H1 (cell line): ENCODE data around the gene STIMATE. TPM values are rescaled to one million over a fixed set of nuclear protein-coding genes. Genes with fewer than 3 reads are reported as not detected.

ENCODE experiments used
- CTCF ChIA-PET: fragments of 300-600 bp; sonication (Branson Sonifier 250); formaldehyde crosslinking; loops from one replicate; lab custom pipeline; 2021; ENCODE audit not compliant: partially characterized antibody; lab: Charles Lee
- POLR2A ChIA-PET: fragments of 300-600 bp; sonication (Branson Sonifier 250); formaldehyde crosslinking; loops from one replicate; lab custom pipeline; 2021; ENCODE audit warnings: inconsistent platforms; ENCODE audit not compliant: partially characterized antibody; lab: Charles Lee
- DNase-seq, 2 experiments: peaks; one replicate each; pipeline versions ENCODE4 v3.0.0 to v3.0.0-alpha.2; 2010 to 2022; ENCODE audit warnings: low spot score in 2 of 2, low read depth in 1 of 2, mixed read lengths in 1 of 2
- FAIRE-seq: peaks from 2 replicates; lab custom pipeline; 2011; peaks lifted over from hg19 to GRCh38; lab: Jason Lieb, UNC
- H2AFZ ChIP-seq: 2 replicates; pipeline ENCODE4 v1.8.1; 2012; ENCODE audit warnings: low read length, inconsistent platforms
- H2AK5ac ChIP-seq: 2 replicates; pipeline ENCODE4 v1.6.1; 2013; ENCODE audit warnings: low read depth, low read length
- H2BK120ac ChIP-seq: replicated peaks from 2 replicates; pipeline ENCODE3; 2013; ENCODE audit warnings: low read depth, low read length, inconsistent platforms
- H2BK12ac ChIP-seq: 2 replicates; pipeline ENCODE4 v1.6.1; 2013; ENCODE audit warnings: low read depth, low read length
- H2BK15ac ChIP-seq: 2 replicates; pipeline ENCODE4 v1.6.1; 2013; ENCODE audit warnings: low read length
- H2BK20ac ChIP-seq: 2 replicates; pipeline ENCODE4 v1.6.1; 2013; ENCODE audit warnings: low read length
- H2BK5ac ChIP-seq: 2 replicates; pipeline ENCODE4 v1.6.1; 2013; ENCODE audit warnings: low read depth, low read length
- H3K14ac ChIP-seq: 2 replicates; pipeline ENCODE4 v1.6.1; 2013; ENCODE audit warnings: inconsistent platforms; ENCODE audit not compliant: insufficient read length
- H3K18ac ChIP-seq: 2 replicates; pipeline ENCODE4 v1.6.1; 2013; ENCODE audit warnings: low read length; ENCODE audit errors: extremely low read depth
- H3K23ac ChIP-seq: 2 replicates; pipeline ENCODE4 v1.6.1; 2013; ENCODE audit warnings: inconsistent platforms; ENCODE audit not compliant: insufficient read length
- H3K23me2 ChIP-seq: 2 replicates; pipeline ENCODE4 v1.6.1; 2013; ENCODE audit warnings: low read depth, low read length
- H3K27ac ChIP-seq: 2 replicates; pipeline ENCODE4 v1.6.1; 2011; ENCODE audit warnings: low read depth, low read length, inconsistent platforms
- H3K27me3 ChIP-seq, 4 experiments: replicated peaks in 1 of 4; 1 replicate in 1 of 4; 2 replicates in 3 of 4; pipeline versions ENCODE4 v1.6.1 to v1.8.1; 2011 to 2013; ENCODE audit warnings: low read length in 3 of 4, mild to moderate bottlenecking in 3 of 4, inconsistent platforms in 2 of 4, mixed read lengths in 2 of 4, moderate library complexity in 1 of 4; ENCODE audit not compliant: control insufficient read depth in 3 of 4, insufficient read depth in 3 of 4; ENCODE audit errors: extremely low read depth in 1 of 4
- H3K36me3 ChIP-seq, 4 experiments: 2 replicates each; pipeline versions ENCODE4 v1.6.1 to v1.8.1; 2011 to 2013; ENCODE audit warnings: mild to moderate bottlenecking in 4 of 4, low read length in 3 of 4, moderate library complexity in 2 of 4, control low read depth in 1 of 4, inconsistent platforms in 1 of 4; ENCODE audit not compliant: insufficient read depth in 4 of 4, control insufficient read depth in 2 of 4
- H3K4ac ChIP-seq: replicated peaks from 2 replicates; pipeline ENCODE3; 2013; ENCODE audit warnings: low read length, low read depth, mixed read lengths, inconsistent platforms; ENCODE audit not compliant: insufficient read length
- H3K4me1 ChIP-seq, 4 experiments: replicated peaks in 1 of 4; 1 replicate in 1 of 4; 2 replicates in 3 of 4; pipeline versions ENCODE4 v1.6.1 to v1.8.1; 2011 to 2013; ENCODE audit warnings: low read length in 3 of 4, inconsistent platforms in 2 of 4, mixed read lengths in 1 of 4; ENCODE audit not compliant: insufficient read depth in 4 of 4, control insufficient read depth in 3 of 4
- H3K4me2 ChIP-seq, 2 experiments: 2 replicates each; pipeline versions ENCODE4 v1.6.1 to v1.8.1; 2011 to 2013; ENCODE audit warnings: low read depth in 2 of 2, low read length in 2 of 2, control low read depth in 1 of 2, inconsistent platforms in 1 of 2, mild to moderate bottlenecking in 1 of 2; ENCODE audit not compliant: insufficient read depth in 1 of 2
- H3K4me3 ChIP-seq, 4 experiments: fragments of 200-600, 300-600 bp in 1 of 4; sonication (generic), shearing (Covaris generic), sonication (Bioruptor Twin) in 1 of 4; 2 replicates each; pipeline versions ENCODE4 v1.5.1 to v1.8.1; 2011 to 2016; ENCODE audit warnings: low read length in 4 of 4, low read depth in 3 of 4, control low read depth in 2 of 4, inconsistent platforms in 2 of 4, mild to moderate bottlenecking in 2 of 4, mixed read lengths in 1 of 4, moderate library complexity in 1 of 4; ENCODE audit not compliant: insufficient read depth in 2 of 4; ENCODE audit errors: extremely low read depth in 1 of 4
- H3K56ac ChIP-seq: replicated peaks from 2 replicates; pipeline ENCODE3; 2013; ENCODE audit warnings: low read depth, mild to moderate bottlenecking, mixed read lengths, low read length, inconsistent platforms; ENCODE audit not compliant: insufficient read length
- H3K79me1 ChIP-seq: 2 replicates; pipeline ENCODE4 v1.6.1; 2013; ENCODE audit warnings: low read depth, low read length, control low read depth
- H3K79me2 ChIP-seq, 2 experiments: 2 replicates each; pipeline versions ENCODE4 v1.6.1 to v1.8.1; 2012 to 2013; ENCODE audit warnings: low read length in 2 of 2, mild to moderate bottlenecking in 2 of 2, inconsistent platforms in 1 of 2; ENCODE audit not compliant: insufficient read depth in 2 of 2, control insufficient read depth in 1 of 2
- H3K9ac ChIP-seq, 4 experiments: replicated peaks in 1 of 4; 1 replicate in 1 of 4; 2 replicates in 3 of 4; pipeline versions ENCODE4 v1.6.1 to v1.8.1; 2011 to 2013; ENCODE audit warnings: low read depth in 3 of 4, low read length in 3 of 4, control low read depth in 2 of 4, mild to moderate bottlenecking in 2 of 4, moderate library complexity in 2 of 4, inconsistent platforms in 1 of 4; ENCODE audit errors: extremely low read depth in 1 of 4
- H3K9me3 ChIP-seq, 2 experiments: 2 replicates each; pipeline versions ENCODE4 v1.6.1 to v1.8.1; 2012 to 2013; ENCODE audit warnings: mild to moderate bottlenecking in 2 of 2, moderate library complexity in 2 of 2, control low read depth in 1 of 2, inconsistent platforms in 1 of 2, low read depth in 1 of 2, low read length in 1 of 2, mixed read lengths in 1 of 2; ENCODE audit not compliant: insufficient read depth in 2 of 2
- H4K20me1 ChIP-seq, 2 experiments: replicated peaks in 1 of 2; 2 replicates each; pipeline versions ENCODE3 to v1.8.1; 2011 to 2013; ENCODE audit warnings: inconsistent platforms in 2 of 2, low read length in 2 of 2, mild to moderate bottlenecking in 1 of 2; ENCODE audit not compliant: insufficient read depth in 2 of 2, control insufficient read depth in 1 of 2
- H4K5ac ChIP-seq: 2 replicates; pipeline ENCODE4 v1.6.1; 2013; ENCODE audit warnings: low read length, low read depth, mixed read lengths, inconsistent platforms; ENCODE audit not compliant: insufficient read length
- H4K8ac ChIP-seq: 2 replicates; pipeline ENCODE4 v1.8.0; 2013; ENCODE audit warnings: mild to moderate bottlenecking, moderate library complexity, low read length, inconsistent platforms; ENCODE audit not compliant: insufficient read depth; ENCODE audit errors: extremely low read depth
- H4K91ac ChIP-seq: replicated peaks from 2 replicates; pipeline ENCODE3; 2013; ENCODE audit warnings: low read length, mixed read lengths, inconsistent platforms; ENCODE audit not compliant: insufficient read length
- BCL11A ChIP-seq, 2 experiments: IDR thresholded peaks; one replicate each; pipeline ENCODE4 v1.6.1; 2011; ENCODE audit warnings: low read depth in 2 of 2, low read length in 2 of 2, mild to moderate bottlenecking in 2 of 2
- CHD2 ChIP-seq: IDR thresholded peaks from 2 replicates; pipeline ENCODE4 v1.6.1; 2012; ENCODE audit warnings: low read length, improper control_type of control experiment
- SIN3A ChIP-seq, 2 experiments: IDR thresholded peaks in 1 of 2; conservative IDR thresholded peaks in 1 of 2; 2 replicates each; pipeline ENCODE4 v1.6.1; 2011 to 2012; ENCODE audit warnings: low read length in 2 of 2, improper control_type of control experiment in 1 of 2, low read depth in 1 of 2, mild to moderate bottlenecking in 1 of 2
- SIX5 ChIP-seq: IDR thresholded peaks from 2 replicates; pipeline ENCODE4 v1.6.1; 2011; ENCODE audit warnings: mild to moderate bottlenecking, low read depth, low read length
- TCF12 ChIP-seq: IDR thresholded peaks from 2 replicates; pipeline ENCODE4 v1.6.1; 2011; ENCODE audit warnings: low read depth, mild to moderate bottlenecking, low read length
- YY1 ChIP-seq: IDR thresholded peaks from 2 replicates; pipeline ENCODE4 v1.6.1; 2011; ENCODE audit warnings: low read depth, mild to moderate bottlenecking, low read length
- WGBS, 2 experiments: shearing (Covaris generic) in 1 of 2; methylation state at CpG; one replicate each; pipeline versions ENCODE4 v1.1.6 to v1.1.7; 2013 to 2015; ENCODE audit warnings: low lambda C conversion rate in 2 of 2, mixed read lengths in 2 of 2, inconsistent platforms in 1 of 2, low coverage in 1 of 2, missing lambda C conversion rate in 1 of 2; ENCODE audit not compliant: insufficient replicate concordance in 2 of 2, insufficient coverage in 1 of 2, insufficient read length in 1 of 2; ENCODE audit errors: extremely low coverage in 1 of 2, missing lambda C conversion rate in 1 of 2; 5-methylcytosine and 5-hydroxymethylcytosine counted together
- polyA plus RNA-seq, 7 experiments: library from polyadenylated mRNA; depleted of rRNA in 3 of 7; stranded (reverse) in 5 of 7; unstranded in 2 of 7; fragments of >200 nt in 5 of 7; fragments of 200-250 nt in 2 of 7; gene quantifications; 1 replicate in 5 of 7; 2 replicates in 1 of 7; 4 replicates in 1 of 7; pipeline versions ENCODE4 v1.2.1 to v1.2.3, GENCODE V29; 2011 to 2013; ENCODE audit warnings: missing spikeins in 2 of 7, mixed read lengths in 2 of 7
- total RNA-seq: library from RNA; stranded (reverse); fragmentation: NEBNext Ultra II Directional; extraction: Animal tissue kit (Norgen Biotek cat#: 25700); gene quantifications from 2 replicates; pipeline ENCODE4 v1.2.1, GENCODE V29; 2021

STIMATE gene
- total and polyA plus RNA-seq, 2 of the 8 experiments (the other 6 are each of a cell fraction or from before 2014, with no cell fraction given) = 17.5 to 22.1 TPM

GRCh38 chr3:52824037-52824436 lies 73.3 kb downstream of the STIMATE start:
- H2BK5ac ChIP-seq = no peak overlapping the region
- no peak overlapping the region for H3K4me3 ChIP-seq
- no peak overlapping the region for H3K14ac ChIP-seq
- H4K20me1 ChIP-seq = no peaks in the 10 kb centered on the region
- H2BK15ac ChIP-seq = no peak overlapping the region
- 87% methylated on average over 9 of the region's 10 CpGs; no CpG with 5 or more reads in 1 of the 2 experiments for WGBS, 2 experiments
- H4K5ac ChIP-seq = no peak overlapping the region
- TF ChIP-seq TCF12 (no peak), SIN3A (conservative IDR thresholded peaks at IDR 0.05 in 1 of 2, IDR thresholded peaks at IDR 0.05 in 1 of 2; ENCODE audit: low read depth in 1 of 2, low read length in 2 of 2) (no peak), YY1 (no peak), CHD2 (no peak), BCL11A (IDR thresholded peaks at IDR 0.05; ENCODE audit: low read depth in 2 of 2, low read length in 2 of 2) (no peak), SIX5 (no peak)
- no peak overlapping the region for H3K27ac ChIP-seq
- no peak overlapping the region for H2BK20ac ChIP-seq
- H3K36me3 ChIP-seq = no peaks in the 10 kb centered on the region
- H3K23me2 ChIP-seq = no peaks in the 10 kb centered on the region
- no peaks in the 10 kb centered on the region for H3K9me3 ChIP-seq
- H2BK12ac ChIP-seq = no peak overlapping the region
- H2AK5ac ChIP-seq = no peak overlapping the region
- H3K4me2 ChIP-seq = no peak overlapping the region
- H3K23ac ChIP-seq = no peak overlapping the region
- CTCF ChIA-PET = interaction anchor here (0.6 to 7.5 kb wide), 3 partner anchors 12 to 1162 kb away, joined by 3 to 73 read pairs (median 7); partner anchors contain the start of gene MUSTN1
- no peak overlapping the region for H4K8ac ChIP-seq
- H3K79me1 ChIP-seq = no peaks in the 10 kb centered on the region
- H3K4ac ChIP-seq = no peak overlapping the region
- no peak overlapping the region for H2BK120ac ChIP-seq
- peaks cover 0 to 7% (median 3%) of the 10 kb centered on the region in 4 experiments; a peak in 2 of 7 replicates for H3K4me1 ChIP-seq
- POLR2A ChIA-PET = interaction anchor here (0.9 kb wide), 1 partner anchor 137 kb away, joined by 3 read pairs; no protein-coding TSS in a partner anchor
- DNase-seq (no peak), FAIRE-seq (no peak)
- no peak overlapping the region for H3K18ac ChIP-seq
- no peak overlapping the region for H4K91ac ChIP-seq
- no peak overlapping the region for H3K56ac ChIP-seq
- no peak overlapping the region for H2AFZ ChIP-seq
- H3K79me2 ChIP-seq = no peaks in the 10 kb centered on the region
- no peak overlapping the region for H3K9ac ChIP-seq
- no peaks in the 10 kb centered on the region for H3K27me3 ChIP-seq
